ENCODE results near the gene FBXO45. TPM values are rescaled to one million over a fixed set of nuclear protein-coding genes. Genes with fewer than 3 reads are reported as not detected.

The FBXO45 gene
- total and polyA plus RNA-seq, 2 of the 4 experiments (the other 2 are of a cell fraction): 3.8 to 5.0 TPM

GRCh38 chr3:196552253-196552652, 16.2 kb upstream of the FBXO45 start:
- H4K20me1 ChIP-seq (ENCODE audit: insufficient read depth, low read length): no peaks in the 10 kb centered on the region
- H3K18ac ChIP-seq (ENCODE audit: low read depth, low read length): no peak overlapping the region
- H2BK15ac ChIP-seq (ENCODE audit: low read depth, low read length): no peak overlapping the region
- H2BK5ac ChIP-seq (ENCODE audit: low read depth, low read length, poor library complexity, severe bottlenecking): no peak overlapping the region
- no peak overlapping the region for H3K23ac ChIP-seq (ENCODE audit: low read depth, low read length)
- no peak overlapping the region for H3K4me2 ChIP-seq (ENCODE audit: low read depth, low read length)
- ATAC-seq (ENCODE audit: low read depth): no peak
- no peak overlapping the region for H3K4me3 ChIP-seq (ENCODE audit: insufficient read depth, low read depth, low read length)
- no peaks in the 10 kb centered on the region for H3K27me3 ChIP-seq (ENCODE audit: control insufficient read depth, insufficient read depth, low read length)
- no peak overlapping the region for H2BK20ac ChIP-seq (ENCODE audit: low read depth, low read length)
- ChIA-PET CTCF (no interaction called here), POLR2A (ENCODE audit: unreplicated experiment) (no interaction called here)
- TF ChIP-seq SMC3 (IDR thresholded peaks at IDR 0.05; ENCODE audit: low read depth, low read length) (no peak), RAD21 (IDR thresholded peaks at IDR 0.05; ENCODE audit: low read length) (no peak), CEBPB (IDR thresholded peaks at IDR 0.05; ENCODE audit: low read depth, low read length) (no peak), FOS (IDR thresholded peaks at IDR 0.05; ENCODE audit: low read depth, low read length) (no peak), NFE2L2 (IDR thresholded peaks at IDR 0.05; ENCODE audit: low read depth, low read length) (no peak), RCOR1 (IDR thresholded peaks at IDR 0.05; ENCODE audit: insufficient replicate concordance, low read length) (no peak), MAZ (IDR thresholded peaks at IDR 0.05; ENCODE audit: borderline replicate concordance, low read depth, low read length) (no peak), CHD1 (IDR thresholded peaks at IDR 0.05; ENCODE audit: low read depth, low read length) (no peak), BHLHE40 (IDR thresholded peaks at IDR 0.05; ENCODE audit: low read depth, low read length) (no peak), POLR2A (IDR thresholded peaks at IDR 0.05; ENCODE audit: low read depth, low read length) (no peak), MAFK (IDR thresholded peaks at IDR 0.05; ENCODE audit: low read depth, low read length) (no peak)
- TF ChIP-seq, protein P1, sequence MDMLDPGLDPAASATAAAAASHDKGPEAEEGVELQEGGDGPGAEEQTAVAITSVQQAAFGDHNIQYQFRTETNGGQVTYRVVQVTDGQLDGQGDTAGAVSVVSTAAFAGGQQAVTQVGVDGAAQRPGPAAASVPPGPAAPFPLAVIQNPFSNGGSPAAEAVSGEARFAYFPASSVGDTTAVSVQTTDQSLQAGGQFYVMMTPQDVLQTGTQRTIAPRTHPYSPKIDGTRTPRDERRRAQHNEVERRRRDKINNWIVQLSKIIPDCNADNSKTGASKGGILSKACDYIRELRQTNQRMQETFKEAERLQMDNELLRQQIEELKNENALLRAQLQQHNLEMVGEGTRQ (IDR thresholded peaks at IDR 0.05; ENCODE audit: low read depth, low read length): no peak
- in situ Hi-C loops (cut with MboI; ENCODE audit: low sequenced_read_pairs) (no loop called here), intact Hi-C loops (cut with micrococcal nuclease) (no loop called here), dilution Hi-C loops (cut with HindIII; ENCODE audit: low sequenced_read_pairs, unreplicated experiment) (no loop called here)
- WGBS, 2 experiments (ENCODE audit: extremely low coverage in 2 of 2, insufficient read length in 1 of 2): no CpG with 5 or more reads among the region's 5 CpGs
- H4K8ac ChIP-seq (ENCODE audit: low read depth in 2 of 2, low read length in 2 of 2): no peak overlapping the region
- no peak overlapping the region for H3K14ac ChIP-seq (replicated peaks; ENCODE audit: low read depth, low read length)
- no peak overlapping the region for H2AK5ac ChIP-seq (ENCODE audit: low read depth, low read length)
- no peak overlapping the region for H3K9ac ChIP-seq (ENCODE audit: low read depth, low read length)
- peaks cover 0 to 4% of the 10 kb centered on the region in 2 experiments; a peak in 1 of 4 replicates for H3K79me1 ChIP-seq (ENCODE audit: low read depth in 1 of 2, low read length in 2 of 2)
- no peaks in the 10 kb centered on the region for H3K4me1 ChIP-seq (ENCODE audit: control insufficient read depth, insufficient read depth, low read length)
- peaks cover 6% of the 10 kb centered on the region; the same call in 1 of the 2 replicates for H3K9me3 ChIP-seq (ENCODE audit: control insufficient read depth, insufficient read depth, low read length)
- no peak overlapping the region for H2AK9ac ChIP-seq (replicated peaks; ENCODE audit: low read depth, low read length, poor library complexity)
- no TSS peak for BruUV-seq (replicated peaks)
- no peak overlapping the region for H2AFZ ChIP-seq (replicated peaks; ENCODE audit: low read length, poor library complexity)
- no peak overlapping the region for H2BK120ac ChIP-seq (ENCODE audit: low read depth, low read length)
- no peak overlapping the region for H3K27ac ChIP-seq (ENCODE audit: insufficient read depth, low read length)
- no peak overlapping the region for H3K4ac ChIP-seq (ENCODE audit: low read depth, low read length)
- no peaks in the 10 kb centered on the region for H3K9me1 ChIP-seq (ENCODE audit: insufficient read depth, low read length)
- DNase-seq: no peak
- H3K36me3 ChIP-seq (ENCODE audit: control insufficient read depth, insufficient read depth, low read length): 0 out of 2 replicates have a peak, but pooled peaks cover 4% of the 10 kb centered on the region
- H4K5ac ChIP-seq (ENCODE audit: low read depth, low read length): no peak overlapping the region
- H3K56ac ChIP-seq (ENCODE audit: extremely low read depth, insufficient read depth, low read length): no peak overlapping the region
- H4K91ac ChIP-seq (ENCODE audit: insufficient read depth, low read depth, low read length): no peak overlapping the region
